Activated naive CD8-positive, alpha-beta T cell treated with anti-CD3 and anti-CD28 coated beads, Interleukin-2, amount 50 U/mL, for 24 hours (primary cell): ENCODE data around the gene DAAM1.

Experiments
- ATAC-seq: fragments of 150-1000 bp; cut with Tn5 transposase; one replicate; pipeline ENCODE4 v1.10.0; 2021
- DNase-seq: peaks from one replicate; pipeline ENCODE4 v3.0.0; 2021
- H3K27ac Mint-ChIP-seq: one replicate; pipeline ENCODE4 v1.8.0; 2021; ENCODE audit warnings: mild to moderate bottlenecking, mixed read lengths
- H3K27me3 Mint-ChIP-seq: one replicate; pipeline ENCODE4 v1.8.0; 2021; ENCODE audit warnings: mixed read lengths
- H3K36me3 Mint-ChIP-seq: one replicate; pipeline ENCODE4 v1.8.0; 2021; ENCODE audit warnings: low read depth, mixed read lengths
- H3K4me1 Mint-ChIP-seq: one replicate; pipeline ENCODE4 v1.8.0; 2021; ENCODE audit warnings: mixed read lengths
- H3K4me3 Mint-ChIP-seq: one replicate; pipeline ENCODE4 v1.8.0; 2021; ENCODE audit warnings: mild to moderate bottlenecking, moderate library complexity, mixed read lengths
- H3K9me3 Mint-ChIP-seq: one replicate; pipeline ENCODE4 v1.8.0; 2021; ENCODE audit warnings: mixed read lengths

DAAM1 gene

DNA sequence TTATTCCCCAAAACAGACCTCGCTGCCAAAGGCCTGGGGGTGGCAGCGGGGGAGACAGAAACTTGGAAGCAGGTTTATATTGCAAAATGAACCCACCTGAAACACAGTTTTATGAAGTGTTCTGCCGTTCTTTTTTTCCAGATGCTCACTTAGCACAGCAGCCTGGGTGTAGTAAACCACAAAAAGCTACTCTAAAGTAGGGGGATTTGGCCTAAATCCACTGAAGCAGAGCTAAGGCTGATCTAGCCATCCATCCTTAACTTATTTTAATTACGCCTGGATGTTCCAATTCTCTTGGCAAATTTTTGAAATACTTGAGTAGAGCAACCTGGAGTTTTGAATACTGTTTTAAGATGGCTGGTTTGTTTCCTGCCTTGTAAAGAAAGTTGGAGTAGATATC lies 155.5 kb downstream of the DAAM1 start:
- Mint-ChIP-seq H3K27ac (no peak overlapping the region), H3K9me3 (no peaks in the 10 kb centered on the region)

DNA sequence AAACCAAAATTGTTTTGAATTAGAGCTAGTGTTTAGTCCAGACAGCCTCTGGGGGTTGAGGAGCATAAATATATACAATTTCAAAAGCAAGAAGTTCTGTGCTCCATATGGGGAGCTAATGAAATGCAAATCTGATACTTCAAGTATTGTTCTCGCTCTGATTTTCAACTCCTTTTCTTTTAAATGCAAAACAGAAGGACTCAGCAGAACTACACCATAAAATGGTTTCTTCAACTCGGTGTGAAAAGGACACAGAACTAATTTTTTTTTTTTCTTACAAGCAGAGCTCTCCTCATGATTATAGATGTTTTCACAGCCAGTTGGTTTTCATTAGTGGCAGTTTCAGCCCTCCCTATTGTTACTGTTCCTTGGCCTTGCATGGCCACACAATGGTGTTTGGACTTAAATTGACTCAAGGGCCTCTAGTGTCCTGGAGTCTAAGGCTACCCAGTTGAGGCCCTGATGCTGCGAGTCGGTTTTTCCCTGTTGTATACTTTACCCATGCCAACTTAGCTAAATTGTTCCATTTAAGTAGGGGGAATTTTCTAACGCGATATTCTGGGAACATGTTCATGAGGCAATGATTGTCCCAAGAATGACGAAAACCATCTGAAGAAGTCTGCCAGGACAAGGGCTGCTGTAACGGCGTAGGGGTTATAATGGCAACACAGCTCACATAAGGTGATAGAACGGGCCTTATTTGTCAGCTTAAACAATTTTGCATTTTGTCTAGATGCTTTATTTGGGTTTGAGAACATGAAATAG lies 156.4 kb downstream of the DAAM1 start:
- no peaks in the 10 kb centered on the region for H3K9me3 Mint-ChIP-seq
- no peak for DNase-seq
- no peak overlapping the region for H3K27ac Mint-ChIP-seq
- ATAC-seq = no peak
- no peak overlapping the region for H3K4me3 Mint-ChIP-seq
- no peaks in the 10 kb centered on the region for H3K4me1 Mint-ChIP-seq
- no peaks in the 10 kb centered on the region for H3K27me3 Mint-ChIP-seq
- peaks cover 9% of the 10 kb centered on the region for H3K36me3 Mint-ChIP-seq

More for the DNA sequence above, 155.5 kb downstream of the DAAM1 start:
- no peak overlapping the region for H3K4me3 Mint-ChIP-seq
- peaks cover 10% of the 10 kb centered on the region for H3K36me3 Mint-ChIP-seq
- no peaks in the 10 kb centered on the region for H3K27me3 Mint-ChIP-seq
- DNase-seq (no peak), ATAC-seq (no peak)
- H3K4me1 Mint-ChIP-seq = no peaks in the 10 kb centered on the region

DNA sequence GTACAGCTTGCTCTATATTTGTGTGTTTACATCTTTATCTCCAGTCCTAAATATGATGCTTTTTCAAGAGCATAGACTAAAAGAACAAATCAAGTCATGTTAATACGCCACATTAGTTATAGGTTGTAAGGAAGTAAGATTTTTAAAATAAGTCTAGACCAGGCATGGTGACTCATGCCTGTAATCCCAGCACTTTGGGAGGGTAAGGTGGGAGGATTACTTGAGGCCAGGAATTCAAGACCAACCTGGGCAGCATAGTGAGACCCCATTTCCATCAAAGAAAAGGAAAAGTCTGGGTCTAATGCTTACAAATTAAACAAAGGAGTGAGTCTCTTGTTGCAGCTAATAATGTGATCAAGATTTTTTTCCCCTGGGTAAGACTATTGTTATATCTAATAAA lies 157.9 kb downstream of the DAAM1 start:
- Mint-ChIP-seq H3K4me3 (no peak overlapping the region), H3K27me3 (no peaks in the 10 kb centered on the region), H3K27ac (no peak overlapping the region), H3K36me3 (peaks cover 2% of the 10 kb centered on the region), H3K4me1 (no peaks in the 10 kb centered on the region), H3K9me3 (no peaks in the 10 kb centered on the region)
- ATAC-seq (no peak), DNase-seq (no peak)

DNA sequence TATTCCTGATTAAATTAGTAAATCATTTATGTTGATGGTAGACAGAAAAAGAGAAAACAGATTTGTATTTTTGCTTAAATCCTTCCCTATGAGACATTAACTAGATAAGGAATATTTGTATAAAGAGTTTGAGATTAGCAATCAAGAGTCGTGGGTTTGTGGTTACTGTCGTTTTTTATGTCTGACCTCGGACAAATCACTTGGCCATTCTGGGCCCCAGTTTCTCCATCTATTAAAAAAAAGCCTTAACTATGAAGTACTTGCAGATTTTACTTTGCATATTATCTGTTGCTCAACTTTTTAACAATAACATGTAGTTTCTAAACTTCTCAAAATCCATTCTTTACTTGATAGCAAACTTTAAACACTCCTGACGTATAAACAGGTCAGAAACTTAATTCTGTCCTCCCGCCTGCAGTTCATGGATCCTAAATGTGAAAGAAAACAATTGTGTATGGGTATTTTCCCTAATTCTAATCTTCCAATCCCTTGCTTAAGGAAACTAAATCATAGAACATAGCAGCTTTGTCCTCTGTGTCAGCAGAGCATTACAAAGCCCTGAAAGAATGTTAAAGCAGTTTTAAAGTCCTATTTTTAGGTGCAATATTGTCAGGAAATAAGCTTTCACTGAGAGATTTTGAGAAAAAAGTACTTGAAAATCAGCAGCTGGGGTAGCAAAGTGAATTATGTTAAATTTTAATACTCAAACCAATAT lies 158.5 kb downstream of the DAAM1 start:
- Mint-ChIP-seq H3K27me3 (no peaks in the 10 kb centered on the region), H3K9me3 (no peaks in the 10 kb centered on the region), H3K4me1 (no peaks in the 10 kb centered on the region), H3K4me3 (no peak overlapping the region), H3K27ac (no peak overlapping the region), H3K36me3 (peaks cover 2% of the 10 kb centered on the region)
- no peak for DNase-seq
- ATAC-seq = no peak

DNA sequence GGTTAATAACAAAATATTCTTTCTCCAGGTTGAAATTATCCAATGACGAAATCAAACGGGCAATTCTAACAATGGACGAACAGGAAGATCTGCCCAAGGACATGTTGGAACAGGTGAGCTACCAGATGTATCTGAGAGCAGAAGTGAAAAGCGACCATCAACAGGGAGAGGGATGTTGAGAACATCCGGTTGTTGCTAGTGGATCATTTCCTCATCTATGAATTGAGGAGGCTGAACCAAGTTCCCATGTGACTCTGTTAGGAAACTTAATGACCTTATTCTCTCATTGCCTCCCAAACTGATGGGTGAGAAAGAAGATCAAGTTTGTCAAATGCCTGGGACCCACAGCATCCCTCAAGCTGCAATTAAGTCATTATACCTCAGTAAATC lies 159.0 kb downstream of the DAAM1 start:
- peaks cover 2% of the 10 kb centered on the region for H3K36me3 Mint-ChIP-seq
- H3K4me3 Mint-ChIP-seq = no peak overlapping the region
- ATAC-seq = no peak
- DNase-seq = no peak
- no peak overlapping the region for H3K27ac Mint-ChIP-seq
- no peaks in the 10 kb centered on the region for H3K9me3 Mint-ChIP-seq
- H3K27me3 Mint-ChIP-seq = no peaks in the 10 kb centered on the region
- no peaks in the 10 kb centered on the region for H3K4me1 Mint-ChIP-seq

DNA sequence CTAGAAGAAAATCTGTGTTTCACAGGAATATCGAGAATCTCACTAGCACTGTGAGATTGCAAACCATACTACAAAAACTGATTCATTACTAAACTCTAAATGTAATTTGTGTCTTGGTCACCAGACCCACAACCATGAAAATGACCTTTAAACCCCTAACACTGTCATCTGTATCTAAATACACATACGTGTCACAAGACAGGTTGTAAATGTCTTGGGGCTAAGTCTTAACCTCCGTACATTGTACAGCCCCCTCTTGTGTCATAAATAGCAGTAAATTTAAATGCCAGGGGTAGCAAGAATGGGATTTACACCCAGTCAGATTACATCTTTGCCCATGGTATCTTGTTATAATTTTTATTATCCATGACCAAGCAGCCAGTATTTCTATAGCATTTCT lies 159.4 kb downstream of the DAAM1 start:
- H3K27ac Mint-ChIP-seq = no peak overlapping the region
- DNase-seq (no peak), ATAC-seq (no peak)
- no peaks in the 10 kb centered on the region for H3K27me3 Mint-ChIP-seq
- H3K4me1 Mint-ChIP-seq = no peaks in the 10 kb centered on the region
- peaks cover 2% of the 10 kb centered on the region for H3K36me3 Mint-ChIP-seq
- no peaks in the 10 kb centered on the region for H3K9me3 Mint-ChIP-seq
- no peak overlapping the region for H3K4me3 Mint-ChIP-seq

DNA sequence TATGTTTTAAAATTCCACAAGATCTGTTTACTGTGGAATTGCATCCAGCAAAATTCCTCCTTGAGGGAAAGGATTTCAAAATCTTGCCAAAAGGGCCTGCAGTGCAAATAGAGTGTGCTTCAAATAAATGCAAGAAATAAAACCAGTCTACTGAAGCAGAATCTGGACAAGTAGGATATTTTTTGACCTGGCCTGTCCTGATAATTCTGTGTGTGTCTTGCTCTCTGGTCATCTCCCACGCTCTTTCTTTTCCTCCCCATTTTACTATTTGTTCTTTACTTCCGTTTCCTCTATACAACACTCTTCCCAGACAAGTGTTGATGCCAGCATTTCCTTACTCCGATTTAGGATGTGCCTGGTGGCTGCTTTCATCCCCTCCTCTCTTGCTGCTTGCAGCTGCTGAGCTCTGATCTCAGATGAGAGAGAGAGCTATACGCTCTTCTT lies 160.8 kb downstream of the DAAM1 start:
- no peak for DNase-seq
- ATAC-seq = no peak
- H3K27ac Mint-ChIP-seq = no peak overlapping the region
- H3K4me1 Mint-ChIP-seq = no peaks in the 10 kb centered on the region
- H3K27me3 Mint-ChIP-seq = no peaks in the 10 kb centered on the region
- peaks cover 5% of the 10 kb centered on the region for H3K36me3 Mint-ChIP-seq
- H3K4me3 Mint-ChIP-seq = no peak overlapping the region
- no peaks in the 10 kb centered on the region for H3K9me3 Mint-ChIP-seq

DNA sequence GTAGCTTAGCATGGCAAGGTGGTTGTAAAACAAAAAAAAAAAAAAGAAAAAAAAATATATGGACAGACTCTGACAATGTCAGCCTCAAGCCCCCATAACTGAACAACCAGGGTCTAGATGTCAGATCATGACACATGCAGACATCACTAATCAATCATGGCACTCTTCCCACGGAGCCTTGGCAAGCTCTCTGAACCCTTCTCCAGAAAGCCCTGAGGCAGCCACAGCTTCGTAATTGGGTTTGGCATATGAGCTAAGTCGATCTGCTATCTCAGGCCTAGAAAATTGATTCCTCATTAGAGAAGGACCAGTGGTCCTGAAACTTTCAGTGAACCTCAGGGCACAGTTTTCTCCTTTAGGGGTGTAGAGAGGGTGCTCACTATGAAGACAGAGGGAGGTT lies 164.5 kb downstream of the DAAM1 start:
- Mint-ChIP-seq H3K4me1 (no peaks in the 10 kb centered on the region), H3K9me3 (no peaks in the 10 kb centered on the region), H3K4me3 (no peak overlapping the region), H3K27me3 (no peaks in the 10 kb centered on the region), H3K27ac (no peak overlapping the region), H3K36me3 (peaks cover 8% of the 10 kb centered on the region)
- no peak for ATAC-seq
- DNase-seq = no peak

DNA sequence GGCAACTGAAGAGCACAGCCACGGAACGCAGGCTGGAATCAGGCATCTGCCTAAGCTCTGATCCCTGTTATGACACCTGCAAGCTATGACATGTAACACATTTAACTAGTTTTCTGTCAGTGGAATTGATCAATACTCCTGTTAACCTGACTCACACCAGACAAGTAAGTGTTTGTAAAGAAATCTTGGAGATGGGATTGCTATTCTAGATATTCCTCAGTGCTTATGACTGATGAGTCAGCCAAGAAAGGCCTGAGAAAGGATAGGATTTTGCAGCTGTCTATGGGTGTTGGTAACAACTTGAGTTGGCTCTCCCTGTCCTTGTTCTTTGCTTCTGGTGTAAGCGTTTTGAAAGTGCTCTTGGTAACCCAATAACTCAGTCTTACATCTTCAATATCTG lies 166.2 kb downstream of the DAAM1 start:
- Mint-ChIP-seq H3K4me1 (peaks cover 5% of the 10 kb centered on the region), H3K4me3 (no peak overlapping the region), H3K36me3 (peaks cover 5% of the 10 kb centered on the region), H3K27ac (no peak overlapping the region), H3K27me3 (no peaks in the 10 kb centered on the region), H3K9me3 (no peaks in the 10 kb centered on the region)
- ATAC-seq = no peak
- DNase-seq = no peak

DNA sequence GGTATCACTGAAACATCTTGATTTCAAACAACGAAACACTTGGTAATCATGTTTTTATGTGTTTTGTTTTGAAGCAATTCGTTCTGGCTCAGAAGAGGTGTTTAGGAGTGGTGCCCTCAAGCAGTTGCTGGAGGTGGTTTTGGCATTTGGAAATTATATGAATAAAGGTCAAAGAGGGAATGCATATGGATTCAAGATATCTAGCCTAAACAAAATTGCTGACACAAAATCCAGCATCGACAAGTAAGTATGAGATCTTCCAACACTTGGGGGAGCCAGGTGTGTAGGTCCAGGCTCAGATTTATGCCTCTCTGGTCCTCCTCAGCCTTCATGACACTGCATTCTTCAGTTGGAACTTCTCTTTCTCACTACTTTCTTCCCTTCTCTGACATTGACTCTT lies 166.6 kb downstream of the DAAM1 start:
- Mint-ChIP-seq H3K36me3 (peaks cover 5% of the 10 kb centered on the region), H3K4me1 (peaks cover 9% of the 10 kb centered on the region), H3K27me3 (no peaks in the 10 kb centered on the region), H3K9me3 (no peaks in the 10 kb centered on the region), H3K27ac (no peak overlapping the region), H3K4me3 (no peak overlapping the region)
- DNase-seq = no peak
- no peak for ATAC-seq

DNA sequence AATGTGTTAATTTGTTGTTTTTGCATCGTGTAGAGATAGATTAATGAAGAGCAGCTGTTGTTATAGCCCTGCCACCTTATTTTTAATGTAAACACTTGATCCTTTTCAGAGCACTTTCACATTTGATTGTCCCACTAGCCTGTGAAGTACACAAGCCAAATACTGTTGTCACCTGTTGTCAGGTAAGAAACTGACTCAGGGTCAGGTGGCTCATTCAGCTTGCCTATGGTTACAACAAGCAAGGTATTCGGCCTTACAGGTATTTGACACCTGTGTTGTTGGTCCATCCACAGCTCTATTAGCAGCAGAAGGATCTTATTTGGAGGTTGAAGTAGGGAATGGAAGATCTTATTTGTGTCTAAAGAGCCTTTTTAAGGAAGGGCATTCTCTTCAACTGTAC lies 167.8 kb downstream of the DAAM1 start:
- H3K27me3 Mint-ChIP-seq = no peaks in the 10 kb centered on the region
- peaks cover 5% of the 10 kb centered on the region for H3K36me3 Mint-ChIP-seq
- H3K27ac Mint-ChIP-seq = no peak overlapping the region
- no peaks in the 10 kb centered on the region for H3K9me3 Mint-ChIP-seq
- peaks cover 11% of the 10 kb centered on the region for H3K4me1 Mint-ChIP-seq
- DNase-seq (no peak), ATAC-seq (no peak)
- H3K4me3 Mint-ChIP-seq = no peak overlapping the region

DNA sequence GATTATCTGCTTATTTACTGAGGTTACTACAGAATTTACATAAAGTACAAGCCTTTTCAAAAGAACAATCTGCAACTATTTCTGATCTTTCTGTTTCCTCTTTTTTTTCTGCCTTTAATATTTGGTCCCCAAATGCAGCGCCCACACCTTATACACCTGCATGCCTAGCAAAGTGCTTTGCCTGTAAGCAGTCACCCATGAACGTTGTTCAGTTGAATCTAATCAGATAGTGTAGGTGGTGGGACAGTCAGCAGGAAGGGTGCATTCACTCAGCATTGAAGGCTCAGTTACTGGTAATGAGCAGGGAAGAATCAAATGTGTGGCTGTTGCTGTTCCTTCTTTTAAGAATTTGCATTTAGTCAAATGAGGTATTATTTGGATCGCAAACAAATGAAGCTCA lies 168.3 kb downstream of the DAAM1 start:
- no peaks in the 10 kb centered on the region for H3K9me3 Mint-ChIP-seq
- peaks cover 5% of the 10 kb centered on the region for H3K36me3 Mint-ChIP-seq
- no peak overlapping the region for H3K4me3 Mint-ChIP-seq
- H3K4me1 Mint-ChIP-seq = peaks cover 11% of the 10 kb centered on the region
- ATAC-seq (no peak), DNase-seq (no peak)
- no peak overlapping the region for H3K27ac Mint-ChIP-seq
- no peaks in the 10 kb centered on the region for H3K27me3 Mint-ChIP-seq

DNA sequence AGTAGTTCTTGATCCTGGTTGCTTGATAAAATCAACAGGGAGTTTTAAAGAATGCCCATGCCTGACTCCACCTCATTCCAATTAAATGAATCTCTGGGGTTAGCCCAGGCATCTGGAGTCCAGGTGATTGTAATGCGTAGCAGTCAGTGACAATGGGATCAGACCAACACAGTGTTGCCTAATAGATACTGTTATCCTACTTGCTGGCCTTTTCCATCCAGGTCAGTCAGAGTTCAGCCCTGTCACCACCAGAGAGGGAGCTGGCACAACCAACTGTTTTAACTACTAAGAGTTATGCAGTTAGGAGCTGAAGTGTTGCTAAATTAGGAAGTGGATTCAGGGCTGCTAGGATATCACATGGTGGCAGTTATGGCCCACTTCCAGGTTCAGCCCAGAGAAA lies 169.6 kb downstream of the DAAM1 start:
- DNase-seq = no peak
- peaks cover 4% of the 10 kb centered on the region for H3K36me3 Mint-ChIP-seq
- no peak for ATAC-seq
- no peak overlapping the region for H3K27ac Mint-ChIP-seq
- H3K9me3 Mint-ChIP-seq = no peaks in the 10 kb centered on the region
- peaks cover 11% of the 10 kb centered on the region for H3K4me1 Mint-ChIP-seq
- H3K4me3 Mint-ChIP-seq = no peak overlapping the region
- no peaks in the 10 kb centered on the region for H3K27me3 Mint-ChIP-seq

DNA sequence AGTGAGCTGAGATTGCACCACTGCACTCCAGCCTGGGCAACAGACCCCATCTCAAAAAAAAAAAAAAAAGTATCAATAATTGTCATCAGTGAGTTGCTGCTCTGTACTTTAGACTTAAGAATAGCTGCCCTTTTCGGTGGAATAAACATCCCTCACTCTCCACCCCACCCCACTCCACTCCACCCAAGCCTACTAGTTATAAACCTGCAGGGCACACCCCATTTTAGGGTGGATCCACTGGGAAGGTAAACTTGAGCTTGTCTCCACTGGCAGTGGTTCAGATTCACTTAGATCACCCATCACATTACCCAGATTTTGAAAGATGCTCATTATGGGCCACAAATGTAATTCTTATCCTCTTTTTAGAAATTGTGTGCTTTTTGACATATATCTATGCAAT lies 170.3 kb downstream of the DAAM1 start:
- Mint-ChIP-seq H3K36me3 (peaks cover 3% of the 10 kb centered on the region), H3K4me1 (peaks cover 11% of the 10 kb centered on the region), H3K27ac (no peak overlapping the region), H3K4me3 (no peak overlapping the region), H3K27me3 (no peaks in the 10 kb centered on the region), H3K9me3 (no peaks in the 10 kb centered on the region)
- no peak for DNase-seq
- ATAC-seq = no peak

DNA sequence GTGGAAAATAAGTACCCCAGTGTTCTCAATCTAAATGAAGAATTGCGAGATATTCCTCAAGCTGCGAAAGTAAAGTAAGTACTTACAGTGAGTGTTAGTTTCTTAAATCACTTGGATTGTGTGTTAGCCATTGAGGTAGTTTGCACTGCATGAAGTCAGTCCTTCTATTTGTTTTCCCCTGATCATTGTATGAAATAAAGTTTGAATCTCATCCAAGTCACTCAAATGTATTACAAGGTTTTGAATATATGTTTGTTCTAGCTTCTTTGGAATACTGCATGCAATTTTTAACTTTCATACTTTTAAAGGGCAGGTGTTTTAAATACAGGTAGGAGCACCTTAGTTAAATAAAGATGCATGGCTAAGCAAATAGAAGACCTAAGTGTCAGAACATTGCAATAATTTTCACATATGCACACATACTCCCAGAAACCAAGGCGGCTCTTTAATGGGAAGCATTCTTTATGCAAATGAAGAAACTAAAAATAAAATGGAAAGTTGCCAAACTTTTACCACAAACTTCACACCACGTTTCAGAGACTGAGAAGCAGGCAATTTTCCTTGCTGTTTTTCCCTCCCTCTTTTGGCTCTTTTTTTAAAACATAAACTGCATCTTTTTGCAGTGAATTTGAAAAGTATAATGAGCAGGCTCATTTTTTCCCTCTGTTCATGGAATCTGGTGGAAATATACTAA lies 171.1 kb downstream of the DAAM1 start:
- Mint-ChIP-seq H3K27me3 (no peaks in the 10 kb centered on the region), H3K27ac (no peak overlapping the region), H3K36me3 (peaks cover 3% of the 10 kb centered on the region), H3K9me3 (no peaks in the 10 kb centered on the region), H3K4me3 (no peak overlapping the region), H3K4me1 (peaks cover 11% of the 10 kb centered on the region)
- ATAC-seq (no peak), DNase-seq (no peak)
